ENCODE data around the gene CHST15.

- TF ChIP-seq, protein P1, sequence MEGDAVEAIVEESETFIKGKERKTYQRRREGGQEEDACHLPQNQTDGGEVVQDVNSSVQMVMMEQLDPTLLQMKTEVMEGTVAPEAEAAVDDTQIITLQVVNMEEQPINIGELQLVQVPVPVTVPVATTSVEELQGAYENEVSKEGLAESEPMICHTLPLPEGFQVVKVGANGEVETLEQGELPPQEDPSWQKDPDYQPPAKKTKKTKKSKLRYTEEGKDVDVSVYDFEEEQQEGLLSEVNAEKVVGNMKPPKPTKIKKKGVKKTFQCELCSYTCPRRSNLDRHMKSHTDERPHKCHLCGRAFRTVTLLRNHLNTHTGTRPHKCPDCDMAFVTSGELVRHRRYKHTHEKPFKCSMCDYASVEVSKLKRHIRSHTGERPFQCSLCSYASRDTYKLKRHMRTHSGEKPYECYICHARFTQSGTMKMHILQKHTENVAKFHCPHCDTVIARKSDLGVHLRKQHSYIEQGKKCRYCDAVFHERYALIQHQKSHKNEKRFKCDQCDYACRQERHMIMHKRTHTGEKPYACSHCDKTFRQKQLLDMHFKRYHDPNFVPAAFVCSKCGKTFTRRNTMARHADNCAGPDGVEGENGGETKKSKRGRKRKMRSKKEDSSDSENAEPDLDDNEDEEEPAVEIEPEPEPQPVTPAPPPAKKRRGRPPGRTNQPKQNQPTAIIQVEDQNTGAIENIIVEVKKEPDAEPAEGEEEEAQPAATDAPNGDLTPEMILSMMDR (conservative IDR thresholded peaks at IDR 0.05; ENCODE audit: low read length), result no peak
- no peak for TF ChIP-seq EZH2phosphoT487 (IDR thresholded peaks at IDR 0.05; ENCODE audit: borderline replicate concordance, low read depth, low read length)
These were observed 76.5 kb downstream of the CHST15 start for GRCh38 chr10:124016804-124017375.
